AG09309 (cell line): ENCODE results near the gene CTSW.

Experiments used
- DNase-seq: peaks from one replicate; pipeline ENCODE4 v3.0.0-alpha.2; 2010; ENCODE audit warnings: low read depth
- H3K4me3 ChIP-seq: 2 replicates; pipeline ENCODE4 v1.5.1; 2011; ENCODE audit warnings: mild to moderate bottlenecking, low read depth, low read length, moderate library complexity; ENCODE audit not compliant: control insufficient read depth
- TF ChIP-seq, protein P1 (sequence below): IDR thresholded peaks from 2 replicates; pipeline ENCODE4 v1.5.1; 2011; ENCODE audit warnings: mild to moderate bottlenecking, low read depth, low read length, inconsistent platforms; ENCODE audit not compliant: insufficient read depth, control insufficient read depth; ENCODE audit errors: missing control alignments

Gene CTSW

DNA sequence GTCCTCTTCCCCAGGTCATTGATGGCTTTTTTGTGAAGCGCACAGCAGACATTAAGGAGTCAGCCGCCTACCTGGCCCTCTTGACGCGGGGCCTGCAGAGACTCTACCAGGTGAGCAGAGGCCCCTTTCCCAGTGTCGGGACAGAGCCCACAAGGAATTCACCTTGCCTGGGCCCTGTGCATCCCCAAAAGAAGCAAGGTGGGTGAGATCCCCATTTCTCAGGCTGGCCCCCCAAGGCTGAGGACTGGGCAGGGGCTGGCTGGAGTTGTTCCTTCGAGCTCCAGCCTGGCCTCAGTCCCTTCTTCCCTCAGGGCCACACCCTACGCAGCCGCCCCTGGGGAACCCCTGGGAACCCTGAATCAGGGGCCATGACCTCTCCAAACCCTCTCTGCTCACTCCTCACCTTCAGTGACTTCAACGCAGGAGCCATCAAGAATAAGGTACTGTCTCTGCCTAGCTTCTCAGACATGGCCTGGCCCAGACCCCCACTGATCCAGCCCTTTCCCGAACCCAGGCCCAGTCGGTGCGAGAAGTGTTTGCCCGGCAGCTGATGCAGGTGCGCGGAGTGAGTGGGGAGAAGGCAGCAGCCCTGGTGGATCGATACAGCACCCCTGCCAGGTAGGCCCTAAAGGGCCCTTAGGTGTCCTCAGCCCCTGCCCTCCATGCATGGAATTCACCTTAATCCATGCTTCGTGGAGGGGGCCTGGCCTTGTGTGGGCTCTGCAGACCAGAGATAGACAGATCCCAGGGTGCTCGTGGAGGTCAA lies 14.7 kb upstream of the CTSW start:
- DNase-seq = no peak
- TF ChIP-seq, protein P1, sequence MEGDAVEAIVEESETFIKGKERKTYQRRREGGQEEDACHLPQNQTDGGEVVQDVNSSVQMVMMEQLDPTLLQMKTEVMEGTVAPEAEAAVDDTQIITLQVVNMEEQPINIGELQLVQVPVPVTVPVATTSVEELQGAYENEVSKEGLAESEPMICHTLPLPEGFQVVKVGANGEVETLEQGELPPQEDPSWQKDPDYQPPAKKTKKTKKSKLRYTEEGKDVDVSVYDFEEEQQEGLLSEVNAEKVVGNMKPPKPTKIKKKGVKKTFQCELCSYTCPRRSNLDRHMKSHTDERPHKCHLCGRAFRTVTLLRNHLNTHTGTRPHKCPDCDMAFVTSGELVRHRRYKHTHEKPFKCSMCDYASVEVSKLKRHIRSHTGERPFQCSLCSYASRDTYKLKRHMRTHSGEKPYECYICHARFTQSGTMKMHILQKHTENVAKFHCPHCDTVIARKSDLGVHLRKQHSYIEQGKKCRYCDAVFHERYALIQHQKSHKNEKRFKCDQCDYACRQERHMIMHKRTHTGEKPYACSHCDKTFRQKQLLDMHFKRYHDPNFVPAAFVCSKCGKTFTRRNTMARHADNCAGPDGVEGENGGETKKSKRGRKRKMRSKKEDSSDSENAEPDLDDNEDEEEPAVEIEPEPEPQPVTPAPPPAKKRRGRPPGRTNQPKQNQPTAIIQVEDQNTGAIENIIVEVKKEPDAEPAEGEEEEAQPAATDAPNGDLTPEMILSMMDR = no peak
- no peak overlapping the region for H3K4me3 ChIP-seq

DNA sequence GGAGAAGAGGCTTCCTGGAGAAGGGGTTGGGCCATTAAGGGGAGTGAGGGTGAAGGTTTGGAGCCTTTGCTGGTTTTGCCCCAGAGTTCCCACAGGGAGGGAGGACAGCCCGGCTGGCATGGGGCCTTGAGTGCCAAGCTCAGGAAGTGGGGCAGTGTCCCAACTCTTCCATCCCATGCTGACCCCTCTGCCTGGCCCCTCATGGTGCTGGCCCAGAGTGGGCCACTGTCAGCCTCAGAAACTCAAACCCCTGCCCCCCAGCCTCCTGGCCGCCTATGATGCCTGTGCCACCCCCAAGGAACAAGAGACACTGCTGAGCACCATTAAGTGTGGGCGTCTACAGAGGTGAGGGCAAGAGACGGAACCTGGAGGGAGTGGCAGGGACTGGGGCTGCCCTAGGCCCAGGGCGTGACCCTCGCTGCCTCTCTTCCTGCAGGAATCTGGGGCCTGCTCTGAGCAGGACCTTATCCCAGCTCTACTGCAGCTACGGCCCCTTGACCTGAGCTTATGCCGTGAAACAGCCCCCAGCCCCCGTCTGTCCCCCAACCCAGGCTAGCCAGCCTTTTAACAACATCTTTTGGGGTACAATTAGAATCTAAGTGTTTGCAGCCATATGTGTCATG lies 14.0 kb upstream of the CTSW start:
- no peak for DNase-seq
- TF ChIP-seq, protein P1 = no peak
- H3K4me3 ChIP-seq = no peak overlapping the region

DNA sequence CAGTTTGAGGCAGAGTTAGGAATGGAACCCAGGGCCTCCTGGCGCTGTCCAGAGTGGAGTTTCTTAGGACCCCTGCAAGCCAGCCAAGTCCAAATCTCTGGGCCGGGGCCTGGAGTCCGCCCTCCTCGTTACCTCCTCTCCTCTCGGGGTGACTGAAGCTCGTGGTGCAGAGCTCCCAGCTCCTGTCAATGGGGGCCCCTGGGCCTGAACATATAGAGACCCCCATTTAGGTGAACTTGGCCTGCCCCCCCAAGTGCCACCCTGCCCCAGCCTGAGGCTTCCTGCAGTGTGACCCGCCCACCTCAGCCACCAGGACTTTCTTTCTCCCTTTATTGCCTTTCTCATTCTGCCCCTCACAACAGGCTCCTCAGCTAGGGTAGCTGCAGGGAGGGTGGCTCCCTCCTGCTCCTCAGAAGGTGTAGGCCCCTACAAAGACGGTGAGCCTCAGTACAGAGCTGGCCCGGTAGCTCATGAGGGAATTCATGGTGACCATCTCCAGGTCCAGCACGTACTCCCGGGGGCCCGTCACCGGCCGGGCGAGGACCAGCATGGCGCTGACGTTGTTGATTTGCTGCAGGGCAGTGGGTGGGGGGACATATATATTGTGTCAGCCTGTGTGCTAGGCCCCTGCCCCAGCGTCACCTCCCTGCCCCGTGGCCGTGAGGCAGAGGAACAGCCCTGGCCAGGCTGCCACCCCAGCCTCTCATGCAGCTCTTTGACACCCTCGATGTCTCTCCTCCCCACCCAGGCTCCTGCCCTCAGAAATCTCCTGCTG lies 12.9 kb upstream of the CTSW start:
- TF ChIP-seq, protein P1 = no peak
- DNase-seq = no peak
- H3K4me3 ChIP-seq = no peak overlapping the region

DNA sequence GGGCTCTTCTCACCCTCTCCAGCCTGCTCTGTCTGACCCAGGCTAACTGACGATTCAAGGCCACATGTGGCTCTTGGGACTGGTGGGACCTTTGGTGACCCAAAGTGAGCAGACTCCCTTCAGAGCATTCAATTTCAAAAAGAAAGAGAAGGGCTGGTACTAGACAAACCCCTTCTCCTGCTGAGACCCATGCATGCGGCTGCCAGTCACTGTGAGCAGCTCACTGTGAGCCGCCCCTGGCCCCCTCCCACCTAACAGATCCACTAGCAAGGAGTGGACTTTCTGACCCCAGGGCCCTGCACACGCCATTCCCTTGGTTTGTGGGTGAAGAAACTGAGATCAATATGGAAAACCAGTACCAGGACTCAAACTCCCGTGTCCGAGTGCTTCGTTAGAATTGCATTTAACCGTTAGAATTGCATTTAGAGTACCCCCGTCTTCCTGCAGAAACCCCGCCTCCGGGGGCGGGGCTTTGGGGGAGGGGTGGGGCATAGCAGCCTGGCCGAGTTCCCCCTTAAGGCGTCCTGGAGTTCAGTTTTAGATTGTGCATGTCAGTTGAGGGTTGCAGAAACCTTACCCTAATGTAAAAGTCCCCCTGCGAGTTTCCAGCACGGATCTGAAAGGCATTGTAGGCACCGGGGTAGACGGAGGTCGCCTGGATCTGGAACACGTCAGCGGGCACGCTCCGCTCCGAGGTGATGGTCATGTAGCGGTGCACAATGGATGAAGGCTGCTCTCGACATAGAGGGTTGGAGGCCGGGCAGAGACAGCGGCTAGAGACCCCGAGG lies 12.2 kb upstream of the CTSW start:
- TF ChIP-seq, protein P1 = no peak
- DNase-seq = no peak
- no peak overlapping the region for H3K4me3 ChIP-seq

DNA sequence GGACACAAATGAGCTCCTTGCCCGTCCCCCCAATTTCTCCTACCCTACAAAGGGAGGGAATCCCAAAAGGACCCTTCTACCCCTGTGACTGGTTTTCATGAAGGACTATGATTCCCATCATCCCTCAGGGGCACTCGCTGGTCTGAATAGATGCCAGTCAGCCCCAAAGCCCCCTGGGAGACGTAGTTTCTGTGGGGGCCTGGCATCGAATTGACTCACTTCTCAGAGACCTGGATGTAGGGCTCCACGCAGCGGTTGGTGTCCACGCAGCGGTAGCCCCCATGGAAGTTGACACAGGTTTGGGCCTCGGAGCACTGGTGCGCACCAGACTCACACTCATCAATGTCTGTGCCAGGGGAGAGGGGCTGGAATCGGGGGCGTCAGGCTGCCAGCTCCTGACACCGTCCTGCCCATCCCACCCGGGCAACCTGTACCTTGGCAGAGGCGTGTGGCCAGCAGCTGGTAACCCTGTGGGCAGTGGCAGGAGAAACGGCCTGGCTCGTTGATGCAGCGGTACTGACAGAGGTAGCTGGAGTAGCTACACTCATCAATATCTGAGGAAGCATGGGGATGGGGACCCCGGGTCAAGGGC lies 11.5 kb upstream of the CTSW start:
- H3K4me3 ChIP-seq = no peak overlapping the region
- TF ChIP-seq, protein P1 = no peak
- no peak for DNase-seq

DNA sequence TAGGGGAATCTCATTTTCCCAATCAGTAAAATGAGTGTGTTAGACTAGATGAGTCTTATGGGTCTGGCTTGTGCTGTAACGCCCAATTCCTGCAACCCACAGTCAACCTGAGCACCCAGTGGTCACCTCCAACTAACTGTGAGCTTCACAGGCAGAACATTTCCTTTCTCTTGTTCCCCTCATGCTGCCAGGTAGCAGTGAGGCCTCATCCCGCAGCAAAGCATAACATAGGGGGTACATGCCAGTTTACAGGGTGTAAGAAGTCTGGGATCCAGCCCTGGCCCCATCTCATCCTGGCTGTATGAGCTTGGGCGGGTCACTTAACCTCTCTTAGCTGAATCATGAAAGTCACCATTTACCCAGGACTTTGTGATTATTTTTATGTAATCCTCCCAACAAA lies 10.7 kb upstream of the CTSW start:
- H3K4me3 ChIP-seq = no peak overlapping the region
- no peak for DNase-seq
- TF ChIP-seq, protein P1 = no peak
